Liver (tissue), 9 donors: Measurements from ENCODE around the gene ZNF202. TPM values are rescaled to one million over a fixed set of nuclear protein-coding genes. Genes with fewer than 3 reads are reported as not detected.

Experiments
- DNase-seq: peaks from one replicate; pipeline ENCODE4 v3.0.0-alpha.2; 2017; ENCODE audit warnings: low spot score
- H3K27ac ChIP-seq, 2 donors: one replicate each; pipeline ENCODE4 v1.7.0; 2013; ENCODE audit warnings: inconsistent platforms in 2 of 2, low read length in 2 of 2, control low read depth in 1 of 2, low read depth in 1 of 2, mild to moderate bottlenecking in 1 of 2
- H3K27me3 ChIP-seq, 4 donors: one replicate each; pipeline versions ENCODE4 v1.6.1 to v1.7.0; 2013; ENCODE audit warnings: low read length in 3 of 4, inconsistent platforms in 1 of 4, mild to moderate bottlenecking in 1 of 4, moderate library complexity in 1 of 4; ENCODE audit not compliant: control insufficient read depth in 4 of 4, insufficient read depth in 4 of 4
- H3K36me3 ChIP-seq, 4 donors: one replicate each; pipeline versions ENCODE4 v1.6.1 to v1.7.0; 2013; ENCODE audit warnings: low read length in 3 of 4, mild to moderate bottlenecking in 3 of 4, low read depth in 1 of 4, moderate library complexity in 1 of 4; ENCODE audit not compliant: control insufficient read depth in 4 of 4, insufficient read depth in 3 of 4
- H3K4me1 ChIP-seq, 4 donors: one replicate each; pipeline versions ENCODE4 v1.6.1 to v1.7.0; 2013; ENCODE audit warnings: low read length in 3 of 4, mild to moderate bottlenecking in 3 of 4, moderate library complexity in 1 of 4; ENCODE audit not compliant: control insufficient read depth in 4 of 4, insufficient read depth in 4 of 4
- H3K4me3 ChIP-seq, 3 donors: one replicate each; pipeline versions ENCODE4 v1.6.1 to v1.7.0; 2013; ENCODE audit warnings: low read length in 3 of 3, control low read depth in 1 of 3, low read depth in 1 of 3, mild to moderate bottlenecking in 1 of 3
- H3K9ac ChIP-seq, 2 donors: one replicate each; pipeline ENCODE4 v1.7.0; 2013; ENCODE audit warnings: low read length in 2 of 2, mild to moderate bottlenecking in 2 of 2, moderate library complexity in 2 of 2, control low read depth in 1 of 2, low read depth in 1 of 2
- H3K9me3 ChIP-seq, 4 donors: one replicate each; pipeline versions ENCODE4 v1.6.1 to v1.7.0; 2013; ENCODE audit warnings: low read length in 3 of 4; ENCODE audit not compliant: control insufficient read depth in 4 of 4
- ATF3 ChIP-seq: IDR thresholded peaks from 2 replicates; pipeline ENCODE4 v1.6.1; 2016; ENCODE audit warnings: antibody characterized with exemption
- EGR1 ChIP-seq, 2 donors: IDR thresholded peaks; 2 replicates each; pipeline ENCODE4 v1.6.1; 2016 to 2018; ENCODE audit warnings: antibody characterized with exemption in 2 of 2, low read depth in 2 of 2
- FOXA2 ChIP-seq: IDR thresholded peaks from 2 replicates; pipeline ENCODE4 v1.6.1; 2016; ENCODE audit warnings: antibody characterized with exemption
- GABPA ChIP-seq, 2 donors: IDR thresholded peaks in 1 of 2; conservative IDR thresholded peaks in 1 of 2; 2 replicates each; pipeline ENCODE4 v1.6.1; 2016; ENCODE audit warnings: antibody characterized with exemption in 2 of 2, mild to moderate bottlenecking in 1 of 2, moderate library complexity in 1 of 2
- HNF4A ChIP-seq, 2 donors: conservative IDR thresholded peaks; 2 replicates each; pipeline ENCODE4 v1.6.1; 2016; ENCODE audit warnings: antibody characterized with exemption in 2 of 2, mild to moderate bottlenecking in 2 of 2
- HNF4G ChIP-seq: IDR thresholded peaks from 2 replicates; pipeline ENCODE4 v1.6.1; 2016; ENCODE audit warnings: antibody characterized with exemption
- MAX ChIP-seq: IDR thresholded peaks from 2 replicates; pipeline ENCODE4 v1.6.1; 2016; ENCODE audit warnings: antibody characterized with exemption
- NR2F2 ChIP-seq: IDR thresholded peaks from 2 replicates; pipeline ENCODE4 v1.6.1; 2016; ENCODE audit warnings: antibody characterized with exemption
- RAD21 ChIP-seq, 2 donors: IDR thresholded peaks; 2 replicates each; pipeline ENCODE4 v1.6.1; 2016; ENCODE audit warnings: antibody characterized with exemption in 2 of 2, mild to moderate bottlenecking in 2 of 2
- REST ChIP-seq: IDR thresholded peaks from 2 replicates; pipeline ENCODE4 v1.6.1; 2016; ENCODE audit warnings: antibody characterized with exemption, mild to moderate bottlenecking
- SP1 ChIP-seq: IDR thresholded peaks from 2 replicates; pipeline ENCODE4 v1.6.1; 2018; ENCODE audit warnings: antibody characterized with exemption, mild to moderate bottlenecking
- YY1 ChIP-seq: IDR thresholded peaks from 2 replicates; pipeline ENCODE4 v1.6.1; 2016; ENCODE audit warnings: antibody characterized with exemption, mild to moderate bottlenecking
- ZBTB33 ChIP-seq: IDR thresholded peaks from 2 replicates; pipeline ENCODE4 v1.6.1; 2016; ENCODE audit warnings: antibody characterized with exemption
- WGBS: extraction: QIAGEN DNeasy Blood & Tissue Kit; methylation state at CpG from one replicate; pipeline ENCODE4 v1.1.7; 2013; 5-methylcytosine and 5-hydroxymethylcytosine counted together
- polyA plus RNA-seq, 2 donors: library from polyadenylated mRNA; stranded (reverse) in 1 of 2; unstranded in 1 of 2; fragments of 200-250 nt in 1 of 2; fragments of >200 nt in 1 of 2; fragmentation: Nextera tagmentation in 1 of 2; extraction: Ambion mirVana in 1 of 2; gene quantifications; one replicate each; pipeline versions ENCODE4 v1.2.1 to v1.2.3, GENCODE V29; 2013 to 2015
- total RNA-seq, 2 donors: library from RNA; depleted of rRNA; stranded (reverse); fragments of >200 nt; gene quantifications; one replicate each; pipeline ENCODE4 v1.2.3, GENCODE V29; 2014
- donor health status: healthy.
- donor health status: healthy.
- donor health status: healthy.
- donor health status: healthy.
- donor health status: healthy.

The ZNF202 gene
- total and polyA plus RNA-seq, 4 donors: 1.2 to 5.1 (median 3.3) TPM

GRCh38 chr11:123755813-123756212 is 14.4 kb upstream of the ZNF202 start:
- 85% methylated on average over 3 of the region's 3 CpGs for WGBS
- no peak for TF ChIP-seq REST
- no peaks in the 10 kb centered on the region for H3K9me3 ChIP-seq
- DNase-seq: no peak
- no peak overlapping the region for H3K9ac ChIP-seq
- no peaks in the 10 kb centered on the region for H3K36me3 ChIP-seq
- H3K4me3 ChIP-seq: no peak overlapping the region
- no peak overlapping the region for H3K27ac ChIP-seq
- peaks cover 0 to 5% (median 3%) of the 10 kb centered on the region in 4 donors for H3K27me3 ChIP-seq
- H3K4me1 ChIP-seq: no peaks in the 10 kb centered on the region

GRCh38 chr11:123755344-123755743 is 13.9 kb upstream of the ZNF202 start:
- TF ChIP-seq RAD21 (IDR thresholded peaks at IDR 0.05) (no peak), NR2F2 (no peak), FOXA2 (no peak), YY1 (no peak), GABPA (IDR thresholded peaks at IDR 0.05 in 1 of 2, conservative IDR thresholded peaks at IDR 0.05 in 1 of 2) (no peak), ZBTB33 (no peak), SP1 (no peak), HNF4A (conservative IDR thresholded peaks at IDR 0.05) (no peak), REST (no peak), ATF3 (no peak), EGR1 (IDR thresholded peaks at IDR 0.05; ENCODE audit: low read depth in 2 of 2) (no peak), HNF4G (no peak), MAX (no peak)
- DNase-seq: no peak
- H3K27me3 ChIP-seq: peaks cover 0 to 5% (median 3%) of the 10 kb centered on the region in 4 donors

More at GRCh38 chr11:123755344-123755743, 13.9 kb upstream of the ZNF202 start:
- no peaks in the 10 kb centered on the region for H3K4me1 ChIP-seq
- no peaks in the 10 kb centered on the region for H3K9me3 ChIP-seq
- H3K27ac ChIP-seq: no peak overlapping the region
- no peaks in the 10 kb centered on the region for H3K36me3 ChIP-seq
- no peak overlapping the region for H3K4me3 ChIP-seq
- no peak overlapping the region for H3K9ac ChIP-seq
